Kidney epithelial cell (primary cell): Measurements from ENCODE around the gene IMP3. TPM values are rescaled to one million over a fixed set of nuclear protein-coding genes. Genes with fewer than 3 reads are reported as not detected.
A peak's percentile ranks its signal among the peaks of the same experiment; 100 is the strongest.

Experiments used
- DNase-seq: peaks from one replicate; pipeline ENCODE4 v3.0.0-alpha.2; 2010; ENCODE audit warnings: low read depth
- H3K27me3 ChIP-seq: 2 replicates; pipeline ENCODE4 v1.6.0; 2011; ENCODE audit warnings: low read length; ENCODE audit not compliant: control insufficient read depth, insufficient read depth
- H3K36me3 ChIP-seq: 2 replicates; pipeline ENCODE4 v1.5.1; 2011; ENCODE audit warnings: low read length; ENCODE audit not compliant: control insufficient read depth, insufficient read depth
- H3K4me3 ChIP-seq: 2 replicates; pipeline ENCODE4 v1.5.1; 2011; ENCODE audit warnings: low read depth, mild to moderate bottlenecking, control low read depth, low read length
- total RNA-seq: library from RNA; depleted of rRNA; stranded (reverse); fragments of >200 nt; gene quantifications from 2 replicates; pipeline ENCODE4 v1.2.3, GENCODE V29; 2015
- TF ChIP-seq, protein P1 (sequence below): IDR thresholded peaks from 2 replicates; pipeline ENCODE4 v1.5.1; 2011; ENCODE audit warnings: mild to moderate bottlenecking, moderate library complexity, low read length, control low read depth, inconsistent platforms; ENCODE audit not compliant: insufficient read depth, poor library complexity, severe bottlenecking

The IMP3 gene
- total RNA-seq, 1 donor from 2014 or later, result 97.7 TPM

DNA sequence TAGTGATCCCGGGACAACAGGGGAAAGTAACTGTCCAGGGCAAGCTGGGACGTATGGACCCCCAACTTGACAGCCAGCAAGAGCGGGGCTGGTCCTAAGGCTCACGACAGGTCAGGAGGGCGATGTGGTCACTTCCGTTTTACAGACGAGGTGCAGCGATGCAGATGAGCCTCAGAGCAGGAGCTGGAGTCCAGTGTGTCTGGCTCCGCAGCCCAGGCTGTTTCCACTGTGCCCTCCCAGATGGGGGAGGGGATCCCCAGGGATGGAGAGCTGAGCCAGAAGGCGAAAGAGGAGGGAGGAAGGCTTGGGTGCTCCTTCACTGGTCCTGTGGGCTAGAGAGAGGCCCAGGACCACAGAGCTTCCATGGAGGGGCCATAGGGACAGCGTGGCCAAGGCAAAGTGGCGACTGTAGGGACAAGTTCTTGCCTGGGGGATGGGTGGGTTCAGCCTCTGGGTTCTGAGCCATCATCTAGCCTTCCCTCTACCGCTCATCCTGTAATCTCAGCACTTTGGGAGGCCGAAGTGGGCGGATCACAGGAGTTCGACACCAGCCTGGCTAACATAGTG is 13.4 kb upstream of the IMP3 start:
- H3K4me3 ChIP-seq, result no peak overlapping the region
- TF ChIP-seq, protein P1, sequence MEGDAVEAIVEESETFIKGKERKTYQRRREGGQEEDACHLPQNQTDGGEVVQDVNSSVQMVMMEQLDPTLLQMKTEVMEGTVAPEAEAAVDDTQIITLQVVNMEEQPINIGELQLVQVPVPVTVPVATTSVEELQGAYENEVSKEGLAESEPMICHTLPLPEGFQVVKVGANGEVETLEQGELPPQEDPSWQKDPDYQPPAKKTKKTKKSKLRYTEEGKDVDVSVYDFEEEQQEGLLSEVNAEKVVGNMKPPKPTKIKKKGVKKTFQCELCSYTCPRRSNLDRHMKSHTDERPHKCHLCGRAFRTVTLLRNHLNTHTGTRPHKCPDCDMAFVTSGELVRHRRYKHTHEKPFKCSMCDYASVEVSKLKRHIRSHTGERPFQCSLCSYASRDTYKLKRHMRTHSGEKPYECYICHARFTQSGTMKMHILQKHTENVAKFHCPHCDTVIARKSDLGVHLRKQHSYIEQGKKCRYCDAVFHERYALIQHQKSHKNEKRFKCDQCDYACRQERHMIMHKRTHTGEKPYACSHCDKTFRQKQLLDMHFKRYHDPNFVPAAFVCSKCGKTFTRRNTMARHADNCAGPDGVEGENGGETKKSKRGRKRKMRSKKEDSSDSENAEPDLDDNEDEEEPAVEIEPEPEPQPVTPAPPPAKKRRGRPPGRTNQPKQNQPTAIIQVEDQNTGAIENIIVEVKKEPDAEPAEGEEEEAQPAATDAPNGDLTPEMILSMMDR, result no peak
- H3K36me3 ChIP-seq, result no peaks in the 10 kb centered on the region
- no peak for DNase-seq
- no peaks in the 10 kb centered on the region for H3K27me3 ChIP-seq

DNA sequence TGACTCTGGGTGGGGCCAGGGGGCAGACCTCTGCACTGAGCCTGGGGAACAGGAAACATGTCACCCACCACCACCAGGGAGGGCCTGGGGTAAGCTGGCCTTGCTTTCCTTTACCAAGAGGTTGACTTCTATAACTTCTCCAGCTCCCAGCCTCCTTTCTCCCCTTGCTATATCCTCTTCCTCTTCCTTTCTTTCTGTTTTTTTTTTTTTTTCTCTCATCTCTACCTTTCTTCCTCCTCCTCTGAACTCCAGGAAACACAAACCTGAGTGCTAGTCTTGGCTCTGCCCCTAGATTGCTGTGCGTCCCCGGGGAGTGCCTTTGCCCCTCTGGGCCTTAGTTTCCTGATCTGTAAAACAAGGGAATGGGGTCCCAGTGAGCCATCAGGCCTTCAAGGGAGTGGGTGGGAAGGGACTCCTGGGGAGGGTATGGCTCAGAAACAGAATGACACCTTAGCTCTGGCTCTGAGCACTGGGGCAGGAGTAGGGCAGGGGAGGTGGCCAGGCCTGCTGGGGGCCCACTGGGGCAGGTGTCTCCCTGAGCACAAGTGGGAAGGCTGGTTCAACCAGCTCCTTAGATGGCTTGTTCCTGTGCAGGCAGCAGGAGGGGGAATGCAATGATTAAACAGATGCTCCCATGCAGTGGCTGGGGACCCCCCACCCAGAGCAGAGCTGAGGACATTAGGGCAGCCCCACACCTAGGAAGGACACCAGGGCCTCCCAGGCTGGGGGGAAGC is 12.0 kb upstream of the IMP3 start:
- H3K4me3 ChIP-seq, result no peak overlapping the region
- H3K36me3 ChIP-seq, result no peaks in the 10 kb centered on the region
- TF ChIP-seq, protein P1, result no peak
- no peaks in the 10 kb centered on the region for H3K27me3 ChIP-seq
- no peak for DNase-seq

- DNase-seq, result no peak
- H3K4me3 ChIP-seq, result no peak overlapping the region
- H3K36me3 ChIP-seq, result no peaks in the 10 kb centered on the region
- TF ChIP-seq, protein P1, result no peak
- no peaks in the 10 kb centered on the region for H3K27me3 ChIP-seq
Measured at GRCh38 chr15:75650908-75651809, 11.1 kb upstream of the IMP3 start.

DNA sequence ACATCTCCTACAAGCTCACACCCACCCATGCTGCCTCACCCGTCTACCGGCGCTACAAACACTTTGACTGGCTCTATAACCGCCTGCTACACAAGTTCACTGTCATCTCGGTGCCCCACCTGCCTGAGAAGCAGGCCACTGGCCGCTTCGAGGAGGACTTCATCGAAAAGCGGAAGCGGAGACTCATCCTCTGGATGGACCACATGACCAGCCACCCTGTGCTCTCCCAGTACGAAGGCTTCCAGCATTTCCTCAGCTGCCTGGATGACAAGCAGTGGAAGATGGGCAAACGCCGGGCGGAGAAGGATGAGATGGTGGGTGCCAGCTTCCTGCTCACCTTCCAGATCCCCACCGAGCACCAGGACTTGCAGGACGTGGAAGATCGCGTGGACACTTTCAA is 9.8 kb upstream of the IMP3 start:
- no peak overlapping the region for H3K4me3 ChIP-seq

DNA sequence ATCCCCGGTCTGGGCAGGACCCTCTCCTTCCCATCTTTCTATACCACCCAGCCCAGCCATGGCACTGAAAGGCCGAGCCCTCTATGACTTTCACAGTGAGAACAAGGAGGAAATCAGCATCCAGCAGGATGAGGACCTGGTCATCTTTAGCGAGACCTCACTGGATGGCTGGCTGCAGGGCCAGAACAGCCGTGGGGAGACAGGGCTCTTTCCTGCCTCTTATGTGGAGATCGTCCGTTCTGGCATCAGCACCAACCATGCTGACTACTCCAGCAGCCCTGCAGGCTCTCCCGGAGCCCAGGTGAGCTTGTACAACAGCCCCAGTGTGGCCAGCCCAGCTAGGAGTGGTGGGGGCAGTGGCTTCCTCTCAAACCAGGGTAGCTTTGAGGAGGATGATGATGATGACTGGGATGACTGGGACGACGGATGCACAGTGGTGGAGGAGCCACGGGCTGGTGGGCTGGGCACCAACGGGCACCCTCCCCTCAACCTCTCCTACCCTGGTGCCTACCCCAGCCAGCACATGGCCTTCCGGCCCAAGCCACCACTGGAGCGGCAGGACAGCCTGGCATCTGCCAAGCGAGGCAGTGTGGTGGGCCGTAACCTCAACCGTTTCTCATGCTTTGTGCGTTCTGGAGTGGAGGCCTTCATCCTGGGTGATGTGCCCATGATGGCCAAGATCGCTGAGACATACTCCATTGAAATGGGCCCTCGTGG is 9.2 kb upstream of the IMP3 start:
- Histone ChIP-seq H3K4me3 (peak overlapping the region; percentile 85), H3K27me3 (no peaks in the 10 kb centered on the region), H3K36me3 (no peaks in the 10 kb centered on the region)
- DNase-seq, result no peak
- TF ChIP-seq, protein P1, result no peak

More for the DNA sequence above, 9.8 kb upstream of the IMP3 start:
- Histone ChIP-seq H3K27me3 (no peaks in the 10 kb centered on the region), H3K36me3 (no peaks in the 10 kb centered on the region)
- TF ChIP-seq, protein P1, result no peak
- no peak for DNase-seq
